RWPE1 (cell line): ENCODE measurements around the gene PIK3R3.
"Not testable (repeated sequence)": the region's sequence is repeated elsewhere in the genome, so short reads cannot be mapped to it uniquely, and the experiment has no call there.

Experiments used
- CTCF ChIA-PET: fragments of 350-600 bp; sonication (Branson Sonifier 250); formaldehyde crosslinking; extraction: SDS; loops from one replicate; lab custom pipeline; 2021; lab: Yijun Ruan, JAX
- POLR2A ChIA-PET: fragments of 400-600 bp; formaldehyde crosslinking; extraction: SDS; loops from one replicate; lab custom pipeline; 2020; ENCODE audit warnings: antibody characterized with exemption; ENCODE audit not compliant: low non-redundant PET; lab: Yijun Ruan, JAX
- DNase-seq: peaks from one replicate; pipeline ENCODE4 v3.0.0; 2012; ENCODE audit warnings: low spot score
- H3K27ac ChIP-seq: fragments of 450-650 bp; 2 replicates; pipeline ENCODE4 v1.5.1; 2017
- CTCF ChIP-seq: fragments of 450-650 bp; conservative IDR thresholded peaks from 2 replicates; pipeline ENCODE4 v1.5.1; 2017; ENCODE audit warnings: low read depth, mild to moderate bottlenecking

PIK3R3 gene

GRCh38 chr1:46099215-46099614 lies 33.2 kb downstream of the PIK3R3 start:
- ChIA-PET CTCF (no interaction called here), POLR2A (no interaction called here)
- no peak overlapping the region for H3K27ac ChIP-seq
- TF ChIP-seq CTCF, result no peak
- no peak for DNase-seq

GRCh38 chr1:46098027-46098712 lies 34.3 kb downstream of the PIK3R3 start:
- CTCF ChIA-PET, result interaction anchor here (0.6 to 0.7 kb wide), 3 partner anchors 13 to 269 kb away, joined by 3 read pairs; partner anchors contain the start of gene PIK3R3
- POLR2A ChIA-PET, result no interaction called here

GRCh38 chr1:46097149-46097472 lies 35.3 kb downstream of the PIK3R3 start:
- H3K27ac ChIP-seq, result no peak overlapping the region
- no peak for DNase-seq
- ChIA-PET CTCF (no interaction called here), POLR2A (no interaction called here)
- no peak for TF ChIP-seq CTCF

More at GRCh38 chr1:46098027-46098712, 34.3 kb downstream of the PIK3R3 start:
- TF ChIP-seq CTCF, result no peak
- no peak overlapping the region for H3K27ac ChIP-seq
- DNase-seq, result no peak

- TF ChIP-seq CTCF, result no peak
- no peak overlapping the region for H3K27ac ChIP-seq
- no peak for DNase-seq
- CTCF ChIA-PET, result no interaction called here
- POLR2A ChIA-PET, result no interaction called here
These were observed 35.9 kb downstream of the PIK3R3 start for GRCh38 chr1:46096269-46097148.

- POLR2A ChIA-PET, DNase-seq: not testable (repeated sequence)
These were observed 37.3 kb downstream of the PIK3R3 start for GRCh38 chr1:46095110-46095509.

GRCh38 chr1:46094471-46095005 lies 37.9 kb downstream of the PIK3R3 start:
- CTCF ChIA-PET, result interaction anchor here (0.6 to 0.9 kb wide), 3 partner anchors 28 to 210 kb away, joined by 3 read pairs; no protein-coding TSS in a partner anchor
- no peak for DNase-seq
- H3K27ac ChIP-seq, result no peak overlapping the region
- TF ChIP-seq CTCF, result no peak
- POLR2A ChIA-PET, result no interaction called here

More at GRCh38 chr1:46095110-46095509, 37.3 kb downstream of the PIK3R3 start:
- H3K27ac ChIP-seq, result not testable (repeated sequence)
- CTCF ChIA-PET, result interaction anchor here (0.6 kb wide), 1 partner anchor 210 kb away, joined by 3 read pairs; no protein-coding TSS in a partner anchor

- CTCF ChIA-PET, result interaction anchor here (0.9 kb wide), 1 partner anchor 32 kb away, joined by 3 read pairs; no protein-coding TSS in a partner anchor
- H3K27ac ChIP-seq, POLR2A ChIA-PET, DNase-seq: not testable (repeated sequence)
These were observed 38.6 kb downstream of the PIK3R3 start for GRCh38 chr1:46093832-46094231.
